ENCODE measurements around the gene ITGB5. TPM values are rescaled to one million over a fixed set of nuclear protein-coding genes. Genes with fewer than 3 reads are reported as not detected.
A peak's percentile ranks its signal among the peaks of the same experiment; 100 is the strongest.

The ITGB5 gene
- total RNA-seq, 6 donors from 2014 or later, result 81.5 to 145 (median 106) TPM

DNA sequence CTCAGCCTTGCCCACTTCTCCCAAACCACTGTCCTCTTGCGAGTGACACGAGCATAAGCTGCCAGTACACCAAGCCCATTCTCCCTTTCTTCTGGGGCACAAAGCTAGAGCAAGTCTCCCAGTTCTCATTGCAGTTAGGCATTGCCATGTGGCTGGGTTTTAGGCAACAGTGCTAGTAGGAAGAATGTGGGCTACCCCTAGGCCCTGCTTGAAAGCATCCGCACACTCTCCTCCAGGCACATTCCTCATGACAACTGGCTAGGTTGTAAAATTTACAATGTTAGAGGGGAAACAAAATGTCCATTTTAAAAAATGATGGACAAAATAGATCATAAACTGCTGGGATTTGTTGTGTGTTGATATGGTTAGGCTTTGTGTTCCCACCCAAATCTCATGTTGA, 19.7 kb downstream of the ITGB5 start:
- no peak overlapping the region for H3K4me3 ChIP-seq
- DNase-seq (no peak), ATAC-seq (ENCODE audit: low FRiP score in 2 of 2) (no peak)
- H3K27me3 ChIP-seq, result no peaks in the 10 kb centered on the region
- no peaks in the 10 kb centered on the region for H3K4me1 ChIP-seq
- H3K27ac ChIP-seq, result no peak overlapping the region
- H3K9me3 ChIP-seq, result no peaks in the 10 kb centered on the region
- TF ChIP-seq EP300 (IDR thresholded peaks at IDR 0.05) (no peak), POLR2A (IDR thresholded peaks at IDR 0.05) (no peak), POLR2AphosphoS5 (IDR thresholded peaks at IDR 0.05) (no peak)
- TF ChIP-seq, protein P1, sequence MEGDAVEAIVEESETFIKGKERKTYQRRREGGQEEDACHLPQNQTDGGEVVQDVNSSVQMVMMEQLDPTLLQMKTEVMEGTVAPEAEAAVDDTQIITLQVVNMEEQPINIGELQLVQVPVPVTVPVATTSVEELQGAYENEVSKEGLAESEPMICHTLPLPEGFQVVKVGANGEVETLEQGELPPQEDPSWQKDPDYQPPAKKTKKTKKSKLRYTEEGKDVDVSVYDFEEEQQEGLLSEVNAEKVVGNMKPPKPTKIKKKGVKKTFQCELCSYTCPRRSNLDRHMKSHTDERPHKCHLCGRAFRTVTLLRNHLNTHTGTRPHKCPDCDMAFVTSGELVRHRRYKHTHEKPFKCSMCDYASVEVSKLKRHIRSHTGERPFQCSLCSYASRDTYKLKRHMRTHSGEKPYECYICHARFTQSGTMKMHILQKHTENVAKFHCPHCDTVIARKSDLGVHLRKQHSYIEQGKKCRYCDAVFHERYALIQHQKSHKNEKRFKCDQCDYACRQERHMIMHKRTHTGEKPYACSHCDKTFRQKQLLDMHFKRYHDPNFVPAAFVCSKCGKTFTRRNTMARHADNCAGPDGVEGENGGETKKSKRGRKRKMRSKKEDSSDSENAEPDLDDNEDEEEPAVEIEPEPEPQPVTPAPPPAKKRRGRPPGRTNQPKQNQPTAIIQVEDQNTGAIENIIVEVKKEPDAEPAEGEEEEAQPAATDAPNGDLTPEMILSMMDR (IDR thresholded peaks at IDR 0.05), result no peak
- H3K36me3 ChIP-seq, result peaks cover 0 to 12% (median 0%) of the 10 kb centered on the region in 4 donors
- 93 to 100% methylated on average over 3 of the region's 3 CpGs for WGBS, 2 donors

DNA sequence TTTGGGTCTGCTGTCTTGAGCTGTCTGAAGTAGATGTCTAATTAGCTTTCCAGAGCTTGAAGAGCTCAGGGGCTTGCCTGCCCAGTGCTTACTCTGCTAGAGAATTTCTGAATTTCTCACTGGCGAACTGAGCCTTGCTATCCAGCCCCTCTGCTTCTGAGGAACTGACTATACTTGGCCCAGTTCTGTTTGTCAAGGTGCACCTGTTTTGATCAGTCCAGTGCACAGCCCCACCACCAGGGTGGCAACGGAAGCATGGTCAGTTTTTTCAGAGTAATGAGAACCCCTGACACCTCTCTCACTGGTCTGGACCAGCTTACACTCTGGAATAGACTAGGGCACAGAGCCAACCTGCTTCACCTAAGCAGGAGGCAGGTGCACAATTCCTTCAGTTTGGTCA, 25.2 kb downstream of the ITGB5 start:
- no peak for DNase-seq
- TF ChIP-seq POLR2A (IDR thresholded peaks at IDR 0.05) (no peak), EP300 (IDR thresholded peaks at IDR 0.05) (no peak), POLR2AphosphoS5 (IDR thresholded peaks at IDR 0.05) (no peak)
- TF ChIP-seq, protein P1 (IDR thresholded peaks at IDR 0.05), result no peak
- Histone ChIP-seq H3K36me3 (no peaks in the 10 kb centered on the region), H3K4me1 (peaks cover 10 to 32% (median 19%) of the 10 kb centered on the region in 4 donors), H3K4me3 (no peak overlapping the region), H3K27me3 (no peaks in the 10 kb centered on the region), H3K27ac (peak overlapping the region in 1 of 4 donors; percentile 31), H3K9me3 (no peaks in the 10 kb centered on the region)
- WGBS, 2 donors, result 89% methylated on average over 2 of the region's 2 CpGs; no CpG with 5 or more reads in 1 of the 2 donors
- no peak for ATAC-seq (ENCODE audit: low FRiP score in 2 of 2)

DNA sequence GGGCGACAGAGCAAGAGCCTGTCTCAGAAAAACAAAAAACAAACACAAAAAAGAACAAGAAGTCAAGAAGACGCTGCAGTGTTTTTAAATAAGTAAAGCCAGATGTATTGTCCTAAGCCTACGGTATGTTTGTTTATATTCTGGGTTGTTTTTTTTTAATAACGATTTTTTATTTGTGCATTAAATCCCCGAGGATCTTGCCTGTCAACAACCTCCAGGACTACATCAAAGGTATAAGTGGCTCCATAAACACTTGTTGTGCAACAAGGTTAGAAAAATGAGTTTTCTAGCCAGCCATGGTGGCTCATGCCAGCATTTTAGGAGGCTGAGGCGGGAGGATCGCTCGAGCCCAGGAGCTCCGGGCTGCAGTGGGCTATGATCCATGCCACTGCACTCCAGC, 26.1 kb downstream of the ITGB5 start:
- Histone ChIP-seq H3K4me3 (no peak overlapping the region), H3K9me3 (no peaks in the 10 kb centered on the region), H3K4me1 (peaks cover 10 to 32% (median 19%) of the 10 kb centered on the region in 4 donors), H3K27me3 (no peaks in the 10 kb centered on the region), H3K36me3 (no peaks in the 10 kb centered on the region), H3K27ac (peak overlapping the region in 2 of 4 donors; percentile 53 to 58)
- TF ChIP-seq, protein P1 (IDR thresholded peaks at IDR 0.05), result no peak
- TF ChIP-seq POLR2A (IDR thresholded peaks at IDR 0.05) (no peak), EP300 (IDR thresholded peaks at IDR 0.05) (no peak), POLR2AphosphoS5 (IDR thresholded peaks at IDR 0.05) (no peak)
- DNase-seq (no peak), ATAC-seq (ENCODE audit: low FRiP score in 2 of 2) (no peak)
- WGBS, 2 donors, result 77 to 79% methylated on average over 9 of the region's 9 CpGs

GRCh38 chr3:124860599-124860998, 26.6 kb downstream of the ITGB5 start:
- Histone ChIP-seq H3K36me3 (no peaks in the 10 kb centered on the region), H3K27me3 (no peaks in the 10 kb centered on the region), H3K9me3 (no peaks in the 10 kb centered on the region), H3K4me3 (no peak overlapping the region), H3K4me1 (peaks cover 10 to 32% (median 19%) of the 10 kb centered on the region in 4 donors), H3K27ac (peak overlapping the region in 3 of 4 donors; percentile 18 to 58 (median 53))
- TF ChIP-seq, protein P1 (IDR thresholded peaks at IDR 0.05), result no peak
- peak in 1 of 2 donors; percentile 47 for TF ChIP-seq POLR2AphosphoS5 (IDR thresholded peaks at IDR 0.05)
- TF ChIP-seq EP300 (IDR thresholded peaks at IDR 0.05), result no peak
- no peak for TF ChIP-seq POLR2A (IDR thresholded peaks at IDR 0.05)
- DNase-seq (peak in 1 of 2 donors; percentile 56), ATAC-seq (ENCODE audit: low FRiP score in 2 of 2) (peak; percentile 78 to 89)
- 73 to 85% methylated on average over 1 of the region's 1 CpG for WGBS, 2 donors

DNA sequence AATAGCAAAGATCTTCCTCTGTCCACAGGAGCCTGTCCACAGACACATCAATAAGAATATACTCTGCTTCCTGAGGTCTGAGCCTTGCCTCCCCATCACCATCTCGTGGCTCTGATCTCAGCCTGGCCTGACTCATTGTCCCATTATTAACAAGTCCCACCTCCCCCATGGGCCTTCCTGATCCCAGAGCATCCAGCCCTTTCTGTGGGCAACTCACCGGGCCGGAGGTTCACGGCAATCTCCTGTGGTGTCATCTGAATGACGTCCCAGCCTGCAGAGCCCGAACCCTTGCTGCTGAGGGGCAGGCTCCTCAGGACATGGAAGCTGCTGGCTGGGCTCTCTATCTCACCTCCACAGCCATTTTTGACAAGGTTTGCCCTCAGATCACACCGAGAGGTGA, 28.1 kb downstream of the ITGB5 start:
- ATAC-seq (ENCODE audit: low FRiP score in 2 of 2) (peak in 1 of 2 donors; percentile 45), DNase-seq (no peak)
- H3K27me3 ChIP-seq, result no peaks in the 10 kb centered on the region
- H3K27ac ChIP-seq, result peak overlapping the region in 3 of 4 donors; percentile 18 to 53 (median 36)
- WGBS, 2 donors, result 78 to 87% methylated on average over 7 of the region's 7 CpGs
- TF ChIP-seq POLR2AphosphoS5 (IDR thresholded peaks at IDR 0.05) (no peak), POLR2A (IDR thresholded peaks at IDR 0.05) (no peak), EP300 (IDR thresholded peaks at IDR 0.05) (no peak)
- TF ChIP-seq, protein P1 (IDR thresholded peaks at IDR 0.05), result no peak
- H3K4me1 ChIP-seq, result peaks cover 10 to 32% (median 19%) of the 10 kb centered on the region in 4 donors
- H3K36me3 ChIP-seq, result no peaks in the 10 kb centered on the region
- no peaks in the 10 kb centered on the region for H3K9me3 ChIP-seq
- no peak overlapping the region for H3K4me3 ChIP-seq

Data from upper lobe of left lung (tissue), 6 donors.